Lung (tissue), 12 donors: Measurements from ENCODE around the gene YARS1. TPM values are rescaled to one million over a fixed set of nuclear protein-coding genes. Genes with fewer than 3 reads are reported as not detected.
"Not testable (repeated sequence)": the region's sequence is repeated elsewhere in the genome, so short reads cannot be mapped to it uniquely, and the experiment has no call there.

Experiments
- ATAC-seq: fragments of 200-7000 bp; cut with Tn5 transposase; one replicate; pipeline ENCODE4 v1.9.1; 2020; ENCODE audit warnings: moderate number of reproducible peaks; ENCODE audit not compliant: insufficient read depth, low FRiP score
- DNase-seq, 3 donors: peaks; one replicate each; pipeline ENCODE4 v3.0.0-alpha.2; 2013 to 2017
- H3K27ac ChIP-seq, 2 donors: one replicate each; pipeline ENCODE4 v1.5.1; 2013; ENCODE audit warnings: mild to moderate bottlenecking in 2 of 2, moderate library complexity in 2 of 2, control low read depth in 1 of 2, inconsistent platforms in 1 of 2, low read depth in 1 of 2, low read length in 1 of 2
- H3K27me3 ChIP-seq, 3 donors: one replicate each; pipeline ENCODE4 v1.5.1; 2013; ENCODE audit warnings: low read length in 2 of 3; ENCODE audit not compliant: control insufficient read depth in 3 of 3, insufficient read depth in 3 of 3
- H3K36me3 ChIP-seq, 4 donors: one replicate each; pipeline ENCODE4 v1.5.1; 2013; ENCODE audit warnings: low read length in 4 of 4, mild to moderate bottlenecking in 1 of 4, moderate library complexity in 1 of 4; ENCODE audit not compliant: control insufficient read depth in 4 of 4, insufficient read depth in 4 of 4
- H3K4me1 ChIP-seq, 5 donors: one replicate each; pipeline ENCODE4 v1.5.1; 2013; ENCODE audit warnings: low read length in 5 of 5, mild to moderate bottlenecking in 2 of 5, moderate library complexity in 1 of 5; ENCODE audit not compliant: control insufficient read depth in 5 of 5, insufficient read depth in 5 of 5
- H3K4me3 ChIP-seq: one replicate; pipeline ENCODE4 v1.5.1; 2013; ENCODE audit warnings: mild to moderate bottlenecking, control low read depth, moderate library complexity
- H3K9ac ChIP-seq, 2 donors: one replicate each; pipeline ENCODE4 v1.5.1; 2013; ENCODE audit warnings: low read length in 2 of 2, control low read depth in 1 of 2; ENCODE audit not compliant: insufficient read depth in 1 of 2
- H3K9me3 ChIP-seq, 4 donors: one replicate each; pipeline ENCODE4 v1.5.1; 2013; ENCODE audit warnings: low read length in 3 of 4, mild to moderate bottlenecking in 1 of 4, moderate library complexity in 1 of 4; ENCODE audit not compliant: control insufficient read depth in 4 of 4, insufficient read depth in 3 of 4
- WGBS, 2 donors: extraction: QIAGEN DNeasy Blood & Tissue Kit; methylation state at CpG; one replicate each; pipeline ENCODE4 v1.1.7; 2013; 5-methylcytosine and 5-hydroxymethylcytosine counted together
- polyA plus RNA-seq, 2 donors: library from polyadenylated mRNA; stranded (reverse); fragments of 200-250 nt; gene quantifications; one replicate each; pipeline ENCODE4 v1.2.1, GENCODE V29; 2013
- total RNA-seq, 2 donors: library from RNA; depleted of rRNA in 1 of 2; stranded (reverse); fragments of >200 nt in 1 of 2; gene quantifications; one replicate each; pipeline ENCODE4 v1.2.1, GENCODE V29; 2014 to 2021
- TF ChIP-seq, protein P1 (sequence below): IDR thresholded peaks from 2 replicates; pipeline ENCODE4 v1.5.1; 2012; ENCODE audit warnings: mild to moderate bottlenecking; ENCODE audit errors: control extremely low read depth, extremely low read depth
- donor health status: control.
- donor health status: control.
- donor health status: Bipolar disorder and iron deficiency.
- donor health status: healthy.
- donor health status: DM: yes; HTN: yes; CAD: no.

Gene YARS1
- total and polyA plus RNA-seq, 4 donors, result 61.2 to 151 (median 77.8) TPM

GRCh38 chr1:32797456-32797855 is 19.7 kb downstream of the YARS1 start:
- H3K9ac ChIP-seq, result no peak overlapping the region
- H3K27me3 ChIP-seq, result no peaks in the 10 kb centered on the region
- no peak for DNase-seq
- no peaks in the 10 kb centered on the region for H3K4me1 ChIP-seq
- TF ChIP-seq, protein P1, sequence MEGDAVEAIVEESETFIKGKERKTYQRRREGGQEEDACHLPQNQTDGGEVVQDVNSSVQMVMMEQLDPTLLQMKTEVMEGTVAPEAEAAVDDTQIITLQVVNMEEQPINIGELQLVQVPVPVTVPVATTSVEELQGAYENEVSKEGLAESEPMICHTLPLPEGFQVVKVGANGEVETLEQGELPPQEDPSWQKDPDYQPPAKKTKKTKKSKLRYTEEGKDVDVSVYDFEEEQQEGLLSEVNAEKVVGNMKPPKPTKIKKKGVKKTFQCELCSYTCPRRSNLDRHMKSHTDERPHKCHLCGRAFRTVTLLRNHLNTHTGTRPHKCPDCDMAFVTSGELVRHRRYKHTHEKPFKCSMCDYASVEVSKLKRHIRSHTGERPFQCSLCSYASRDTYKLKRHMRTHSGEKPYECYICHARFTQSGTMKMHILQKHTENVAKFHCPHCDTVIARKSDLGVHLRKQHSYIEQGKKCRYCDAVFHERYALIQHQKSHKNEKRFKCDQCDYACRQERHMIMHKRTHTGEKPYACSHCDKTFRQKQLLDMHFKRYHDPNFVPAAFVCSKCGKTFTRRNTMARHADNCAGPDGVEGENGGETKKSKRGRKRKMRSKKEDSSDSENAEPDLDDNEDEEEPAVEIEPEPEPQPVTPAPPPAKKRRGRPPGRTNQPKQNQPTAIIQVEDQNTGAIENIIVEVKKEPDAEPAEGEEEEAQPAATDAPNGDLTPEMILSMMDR, result no peak
- H3K9me3 ChIP-seq, result no peaks in the 10 kb centered on the region
- ATAC-seq, result no peak
- H3K27ac ChIP-seq, result no peak overlapping the region
- no peak overlapping the region for H3K4me3 ChIP-seq
- 90 to 95% methylated on average over 1 of the region's 1 CpG for WGBS, 2 donors
- peaks cover 4 to 32% (median 17%) of the 10 kb centered on the region in 4 donors for H3K36me3 ChIP-seq

- H3K9ac ChIP-seq, H3K4me1 ChIP-seq, H3K27me3 ChIP-seq, DNase-seq, H3K4me3 ChIP-seq, ATAC-seq, H3K27ac ChIP-seq, H3K9me3 ChIP-seq: not testable (repeated sequence)
- 97 to 98% methylated on average over 4 of the region's 4 CpGs for WGBS, 2 donors
- peaks cover 5 to 33% (median 20%) of the 10 kb centered on the region in 4 donors for H3K36me3 ChIP-seq
Measured at GRCh38 chr1:32795763-32796162, 21.4 kb downstream of the YARS1 start.

GRCh38 chr1:32791881-32792280 is 25.3 kb downstream of the YARS1 start:
- no peak overlapping the region for H3K27ac ChIP-seq
- WGBS, 2 donors, result 90 to 97% methylated on average over 1 of the region's 1 CpG
- no peaks in the 10 kb centered on the region for H3K4me1 ChIP-seq
- H3K27me3 ChIP-seq, result no peaks in the 10 kb centered on the region
- no peak overlapping the region for H3K4me3 ChIP-seq
- no peak for ATAC-seq
- TF ChIP-seq, protein P1, result no peak
- H3K9me3 ChIP-seq, result no peaks in the 10 kb centered on the region
- H3K36me3 ChIP-seq, result peaks cover 8 to 24% (median 18%) of the 10 kb centered on the region in 4 donors
- no peak overlapping the region for H3K9ac ChIP-seq
- DNase-seq, result no peak

DNA sequence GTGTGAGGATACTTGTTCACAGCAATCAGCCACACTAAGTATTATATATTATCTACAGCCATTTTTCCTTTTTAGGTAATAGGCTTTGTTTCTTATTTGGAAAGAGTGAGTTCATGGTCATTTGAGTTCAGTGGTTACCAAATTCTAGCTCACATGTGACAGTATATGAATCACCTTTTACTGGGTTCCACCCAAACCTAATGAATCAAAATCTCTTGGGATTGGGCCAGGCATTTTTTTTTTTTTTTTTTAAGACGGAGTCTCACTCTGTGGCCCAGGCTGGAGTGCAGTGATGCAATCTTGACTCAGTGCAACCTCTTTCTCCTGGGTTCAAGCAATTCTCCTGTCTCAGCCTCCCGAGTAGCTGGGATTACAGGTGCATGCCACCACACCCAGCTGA is 27.8 kb downstream of the YARS1 start:
- not testable (repeated sequence) for H3K4me3 ChIP-seq, H3K4me1 ChIP-seq, H3K27ac ChIP-seq, H3K9me3 ChIP-seq, DNase-seq, H3K27me3 ChIP-seq, H3K9ac ChIP-seq, ATAC-seq
- WGBS, 2 donors, result 54 to 74% methylated on average over 2 of the region's 2 CpGs
- peaks cover 13 to 43% (median 20%) of the 10 kb centered on the region in 4 donors for H3K36me3 ChIP-seq
